HG02642 (cell line): ENCODE data around the gene GLO1.

Experiments
- ATAC-seq: cut with Tn5 transposase; IDR thresholded peaks from one replicate; pipeline ENCODE4 v1.9.1; 2021; ENCODE audit warnings: mild to moderate bottlenecking; ENCODE audit not compliant: unreplicated experiment, poor library complexity

Gene GLO1

DNA sequence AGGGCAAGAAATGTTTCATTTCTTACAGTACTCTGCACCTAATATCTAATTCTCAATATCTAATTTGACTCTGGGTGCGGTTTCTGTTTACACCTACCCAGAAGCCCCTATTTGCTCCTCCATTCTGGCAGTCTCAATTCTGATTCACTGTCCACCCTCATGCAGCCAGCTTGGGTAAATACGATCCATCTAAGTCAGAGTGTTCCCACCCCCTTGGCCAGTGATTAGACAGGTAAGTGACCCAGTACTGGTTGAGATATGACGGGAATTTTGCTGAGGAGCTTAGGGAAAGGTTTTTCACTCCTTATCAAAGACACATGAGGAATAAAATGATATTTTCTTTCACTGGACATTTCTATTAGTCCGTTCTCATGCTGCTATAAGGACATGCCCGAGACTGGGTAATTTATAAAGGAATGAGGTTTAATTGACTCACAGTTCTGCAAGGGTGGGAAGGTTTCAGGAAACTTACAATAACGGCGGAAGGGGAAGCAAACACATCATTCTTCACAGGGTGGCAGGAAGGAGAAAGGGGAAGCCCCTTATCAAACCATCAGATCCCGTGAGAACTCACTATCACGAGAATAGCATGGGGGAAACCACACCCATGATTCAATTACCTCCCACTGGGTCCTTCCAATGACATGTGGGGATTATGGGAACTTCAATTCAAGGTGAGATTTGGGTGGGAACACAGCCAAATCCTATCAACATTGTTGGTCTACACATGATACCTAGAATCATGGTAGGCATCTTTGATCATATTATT lies 29.4 kb downstream of the GLO1 start:
- ATAC-seq, result no peak

- peak; percentile 80 for ATAC-seq
Measured at GRCh38 chr6:38671885-38672467, 31.0 kb downstream of the GLO1 start.

DNA sequence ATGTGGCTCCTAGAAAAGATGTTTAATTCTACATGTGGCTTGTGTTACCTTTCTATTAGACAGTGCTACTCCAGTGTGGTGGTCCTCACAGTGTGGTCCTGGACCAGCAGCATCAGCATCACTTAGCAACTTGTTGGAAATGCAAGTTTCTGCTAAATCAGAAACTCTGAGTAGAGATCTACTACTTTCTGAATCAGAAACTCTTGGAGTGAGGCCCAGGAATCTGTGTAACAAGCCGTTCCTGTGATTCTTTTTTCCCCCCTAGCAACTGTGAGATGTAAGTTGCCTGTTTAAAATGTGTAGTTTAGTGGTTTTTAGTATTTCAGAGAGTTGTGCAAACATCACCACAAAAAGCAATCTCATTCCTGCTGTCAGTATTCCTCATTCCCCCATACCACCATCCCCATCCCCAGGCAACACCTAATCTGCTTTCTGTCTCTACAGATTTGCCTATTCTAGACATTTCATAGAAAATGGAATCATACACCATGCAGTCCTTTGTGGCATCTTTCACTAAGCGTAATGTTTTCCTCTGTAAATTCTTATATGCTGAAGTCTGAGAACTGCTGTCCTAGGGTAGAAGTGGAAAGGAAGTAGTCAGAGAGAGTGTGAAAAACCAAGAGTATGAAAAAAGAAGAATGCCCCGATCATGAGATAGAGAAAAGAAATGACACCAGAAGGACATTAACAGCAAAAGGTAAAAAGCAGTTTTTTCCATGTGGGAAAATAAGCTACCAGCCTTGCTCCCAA lies 44.4 kb downstream of the GLO1 start:
- ATAC-seq, result no peak

GRCh38 chr6:38656896-38657295 lies 46.0 kb downstream of the GLO1 start:
- ATAC-seq, result no peak

DNA sequence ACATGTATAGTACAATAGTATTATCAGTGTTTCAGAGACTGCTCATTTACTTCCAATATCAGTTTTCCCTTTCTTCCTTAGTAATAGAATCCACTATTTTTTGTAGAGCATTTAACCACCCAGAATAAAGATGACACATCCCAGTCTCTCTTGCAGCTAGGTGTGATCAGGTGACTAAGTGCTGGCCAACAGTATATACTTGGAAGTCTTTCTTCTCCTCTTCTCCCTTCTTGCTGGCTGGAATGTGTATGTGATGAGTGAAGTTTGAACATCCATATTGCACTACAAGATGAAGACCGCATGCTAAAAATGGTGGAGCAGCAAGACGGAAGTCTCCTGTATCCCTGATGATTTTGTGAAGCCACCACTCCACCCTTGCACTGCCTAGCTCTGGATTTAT lies 48.7 kb downstream of the GLO1 start:
- no peak for ATAC-seq

DNA sequence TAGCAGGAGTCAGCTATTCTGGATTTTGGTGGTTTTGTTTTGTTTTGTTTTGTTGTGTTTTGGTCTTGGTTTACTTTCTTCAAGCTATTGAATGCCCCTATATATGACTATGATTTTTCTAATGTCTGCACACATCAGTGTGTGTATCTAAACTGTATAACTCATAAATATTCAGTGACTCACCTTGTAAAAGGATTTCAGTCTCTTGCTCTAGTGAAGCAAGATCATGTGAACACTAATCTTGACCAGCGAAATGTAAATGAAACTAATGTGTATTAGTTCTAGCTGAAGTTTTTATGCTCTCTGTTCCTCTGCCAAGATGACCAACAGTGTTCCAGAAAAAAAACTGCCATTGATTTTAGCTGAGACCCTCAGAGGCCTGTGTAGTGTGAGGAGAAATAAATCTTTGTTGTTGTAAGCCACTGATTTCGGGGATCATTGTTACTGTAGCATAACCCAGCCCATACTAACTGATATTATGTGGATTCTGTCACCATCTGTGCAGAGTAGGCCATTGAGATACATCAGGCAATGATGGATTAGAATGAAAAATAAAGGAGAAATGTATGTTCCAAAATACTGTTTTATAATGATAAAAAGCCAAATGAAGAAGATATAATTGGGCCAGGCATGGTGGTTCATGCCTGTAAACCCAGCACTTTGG lies 51.7 kb downstream of the GLO1 start:
- ATAC-seq, result no peak

DNA sequence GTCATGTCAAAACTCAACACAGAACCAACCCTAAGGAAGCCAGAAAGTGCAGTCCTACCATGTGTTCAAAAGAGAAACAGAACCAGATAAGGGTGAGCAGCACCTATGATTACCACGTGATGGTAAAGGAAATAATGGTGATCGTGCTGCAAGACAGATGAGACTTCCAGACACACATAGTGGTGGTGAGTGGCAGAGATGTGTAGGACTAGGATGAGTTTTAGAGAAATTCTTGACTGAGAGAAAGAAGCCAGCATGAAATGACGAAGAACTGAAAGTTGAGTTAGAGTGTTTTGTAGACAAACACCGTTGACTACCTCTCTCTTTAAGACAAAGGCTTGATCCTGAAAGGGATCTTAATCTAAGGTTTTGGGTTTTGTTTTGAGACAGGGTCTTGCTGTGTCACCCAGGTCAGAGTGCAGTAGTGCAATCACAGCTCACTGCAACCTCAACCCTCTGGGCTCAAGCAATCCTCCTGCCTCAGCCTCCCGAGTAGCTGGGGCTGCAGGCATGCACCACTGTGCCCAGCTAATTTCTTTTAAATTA lies 52.7 kb downstream of the GLO1 start:
- no peak for ATAC-seq

GRCh38 chr6:38649744-38650143 lies 53.2 kb downstream of the GLO1 start:
- no peak for ATAC-seq

DNA sequence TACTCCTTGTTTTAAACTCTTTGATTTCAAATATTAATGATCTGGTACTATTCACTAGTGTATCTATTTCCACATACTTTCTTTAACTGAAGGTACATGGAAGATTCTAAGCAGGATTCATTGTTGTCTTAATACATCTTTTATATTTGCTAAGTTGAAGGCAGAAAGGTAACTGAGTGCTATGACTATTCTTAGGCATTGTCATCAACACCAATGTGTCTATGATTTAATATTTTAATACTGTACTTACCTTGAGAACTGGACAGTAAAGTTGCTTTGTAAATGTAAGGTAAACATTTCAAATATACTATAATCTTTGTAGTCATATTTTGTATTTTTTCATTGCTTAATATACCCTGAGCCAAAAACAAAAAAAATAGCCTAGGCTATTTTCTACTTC lies 54.3 kb downstream of the GLO1 start:
- no peak for ATAC-seq

GRCh38 chr6:38646166-38646878 lies 56.6 kb downstream of the GLO1 start:
- ATAC-seq, result no peak

- no peak for ATAC-seq
Measured at GRCh38 chr6:38644951-38645350, 58.0 kb downstream of the GLO1 start.

GRCh38 chr6:38640216-38640909 lies 62.6 kb downstream of the GLO1 start:
- ATAC-seq, result no peak

- ATAC-seq, result peak; percentile 90
Measured at GRCh38 chr6:38639498-38640215, 63.3 kb downstream of the GLO1 start, which contains the start of gene BTBD9. Gene BTBD9 (minus strand): TSS chr6:38639929.

- peak; percentile 28 for ATAC-seq
Measured at GRCh38 chr6:38638941-38639497, 63.9 kb downstream of the GLO1 start.

GRCh38 chr6:38637756-38638155 lies 65.2 kb downstream of the GLO1 start:
- no peak for ATAC-seq

GRCh38 chr6:38636027-38636426 lies 66.9 kb downstream of the GLO1 start:
- no peak for ATAC-seq

DNA sequence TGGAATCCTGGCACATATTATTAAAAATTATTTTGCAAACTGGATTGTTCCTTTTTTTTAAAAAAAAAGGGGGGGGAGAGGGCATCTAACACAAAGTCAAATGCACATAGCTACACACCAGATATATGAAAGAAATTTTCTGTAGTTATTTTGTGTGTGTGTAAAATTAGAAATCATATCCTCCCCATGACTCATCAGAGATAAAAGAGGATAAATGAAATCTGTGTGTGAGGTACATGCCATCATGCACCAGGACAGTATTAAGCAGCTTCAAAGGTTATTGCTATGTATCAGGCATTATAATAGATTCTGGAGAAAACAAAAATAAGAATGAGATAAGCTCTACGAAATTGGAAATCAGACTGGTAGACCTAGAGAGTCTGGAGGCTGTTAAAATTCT lies 68.4 kb downstream of the GLO1 start:
- no peak for ATAC-seq

DNA sequence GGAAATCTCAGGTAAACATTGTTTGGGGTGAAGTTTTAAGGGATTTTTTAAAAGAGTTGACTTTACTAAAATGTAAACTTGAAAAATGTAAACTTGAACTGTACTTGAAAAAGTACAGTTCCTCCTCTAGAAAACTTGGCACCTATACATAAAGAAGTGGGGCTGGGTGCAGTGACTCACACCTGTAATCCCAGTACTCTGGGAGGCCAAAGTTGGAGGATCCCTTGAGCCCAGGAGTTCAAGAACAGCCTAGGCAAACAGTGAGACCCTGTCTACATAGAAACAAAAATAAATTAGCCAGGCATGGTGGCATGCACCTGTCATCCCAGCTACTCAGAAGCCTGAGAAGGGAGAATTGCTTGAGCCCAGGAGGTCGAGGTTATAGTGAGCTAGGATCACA lies 70.5 kb downstream of the GLO1 start:
- no peak for ATAC-seq
